Liver (tissue), 3 donors: ENCODE results near the gene PYGB.

Source experiments
- EGR1 ChIP-seq, 2 donors: IDR thresholded peaks; 2 replicates each; pipeline ENCODE4 v1.6.1; 2016 to 2018; ENCODE audit warnings: antibody characterized with exemption in 2 of 2, low read depth in 2 of 2
- FOXA2 ChIP-seq: IDR thresholded peaks from 2 replicates; pipeline ENCODE4 v1.6.1; 2016; ENCODE audit warnings: antibody characterized with exemption
- GABPA ChIP-seq, 2 donors: IDR thresholded peaks in 1 of 2; conservative IDR thresholded peaks in 1 of 2; 2 replicates each; pipeline ENCODE4 v1.6.1; 2016; ENCODE audit warnings: antibody characterized with exemption in 2 of 2, mild to moderate bottlenecking in 1 of 2, moderate library complexity in 1 of 2
- SP1 ChIP-seq: IDR thresholded peaks from 2 replicates; pipeline ENCODE4 v1.6.1; 2018; ENCODE audit warnings: antibody characterized with exemption, mild to moderate bottlenecking
- TAF1 ChIP-seq: conservative IDR thresholded peaks from 2 replicates; pipeline ENCODE4 v1.6.1; 2016; ENCODE audit warnings: antibody characterized with exemption, mild to moderate bottlenecking
- TF ChIP-seq, protein P1 (sequence below): fragments of 150-350 bp; IDR thresholded peaks from 2 replicates; pipeline ENCODE4 v1.5.1; 2017; ENCODE audit warnings: improper control_type of control experiment, low read depth, low read length; ENCODE audit not compliant: missing input control
- TF ChIP-seq, protein P2 (sequence below): IDR thresholded peaks from 2 replicates; pipeline ENCODE4 v1.6.1; 2016; ENCODE audit warnings: antibody characterized with exemption, mild to moderate bottlenecking
- TF ChIP-seq, protein P3 (sequence below): IDR thresholded peaks from 2 replicates; pipeline ENCODE4 v1.6.1; 2016; ENCODE audit warnings: antibody characterized with exemption
- donor health status: healthy.
- donor health status: healthy.

DNA sequence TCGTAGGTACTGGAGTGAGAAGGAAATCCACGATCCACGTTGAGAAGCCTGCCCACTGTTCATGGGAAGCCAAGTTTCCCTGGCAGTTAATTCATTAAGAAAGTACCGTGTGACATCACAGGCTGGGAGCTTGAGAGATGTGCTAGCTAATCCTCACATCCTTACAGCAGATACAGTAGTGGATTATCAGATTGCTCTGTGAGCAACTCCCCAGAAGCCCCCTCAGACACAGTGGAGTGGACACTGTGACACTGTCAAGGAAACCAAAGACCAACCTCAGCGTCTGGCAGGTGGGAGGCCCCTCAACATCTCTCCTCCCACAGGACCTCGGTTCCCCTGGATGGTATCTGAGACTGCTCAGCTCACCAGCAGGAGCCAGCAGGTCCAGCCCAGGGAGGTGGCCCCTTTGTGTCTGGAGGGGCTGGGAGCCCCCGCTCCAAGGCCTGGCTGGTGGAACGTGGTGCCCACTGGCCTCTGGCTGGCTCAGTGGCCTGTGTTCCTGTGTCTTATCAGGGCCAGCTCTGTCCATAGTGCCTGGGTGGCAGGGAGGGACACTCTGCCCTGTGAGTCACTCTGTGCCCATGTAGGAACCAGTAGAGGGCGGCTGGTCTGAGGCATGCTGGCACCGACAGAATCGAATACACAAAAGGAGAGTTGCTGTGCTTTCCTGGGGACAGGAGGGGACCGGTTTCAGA lies 7.2 kb downstream of the PYGB start:
- TF ChIP-seq, protein P1, sequence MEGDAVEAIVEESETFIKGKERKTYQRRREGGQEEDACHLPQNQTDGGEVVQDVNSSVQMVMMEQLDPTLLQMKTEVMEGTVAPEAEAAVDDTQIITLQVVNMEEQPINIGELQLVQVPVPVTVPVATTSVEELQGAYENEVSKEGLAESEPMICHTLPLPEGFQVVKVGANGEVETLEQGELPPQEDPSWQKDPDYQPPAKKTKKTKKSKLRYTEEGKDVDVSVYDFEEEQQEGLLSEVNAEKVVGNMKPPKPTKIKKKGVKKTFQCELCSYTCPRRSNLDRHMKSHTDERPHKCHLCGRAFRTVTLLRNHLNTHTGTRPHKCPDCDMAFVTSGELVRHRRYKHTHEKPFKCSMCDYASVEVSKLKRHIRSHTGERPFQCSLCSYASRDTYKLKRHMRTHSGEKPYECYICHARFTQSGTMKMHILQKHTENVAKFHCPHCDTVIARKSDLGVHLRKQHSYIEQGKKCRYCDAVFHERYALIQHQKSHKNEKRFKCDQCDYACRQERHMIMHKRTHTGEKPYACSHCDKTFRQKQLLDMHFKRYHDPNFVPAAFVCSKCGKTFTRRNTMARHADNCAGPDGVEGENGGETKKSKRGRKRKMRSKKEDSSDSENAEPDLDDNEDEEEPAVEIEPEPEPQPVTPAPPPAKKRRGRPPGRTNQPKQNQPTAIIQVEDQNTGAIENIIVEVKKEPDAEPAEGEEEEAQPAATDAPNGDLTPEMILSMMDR, result no peak
- TF ChIP-seq, protein P2, sequence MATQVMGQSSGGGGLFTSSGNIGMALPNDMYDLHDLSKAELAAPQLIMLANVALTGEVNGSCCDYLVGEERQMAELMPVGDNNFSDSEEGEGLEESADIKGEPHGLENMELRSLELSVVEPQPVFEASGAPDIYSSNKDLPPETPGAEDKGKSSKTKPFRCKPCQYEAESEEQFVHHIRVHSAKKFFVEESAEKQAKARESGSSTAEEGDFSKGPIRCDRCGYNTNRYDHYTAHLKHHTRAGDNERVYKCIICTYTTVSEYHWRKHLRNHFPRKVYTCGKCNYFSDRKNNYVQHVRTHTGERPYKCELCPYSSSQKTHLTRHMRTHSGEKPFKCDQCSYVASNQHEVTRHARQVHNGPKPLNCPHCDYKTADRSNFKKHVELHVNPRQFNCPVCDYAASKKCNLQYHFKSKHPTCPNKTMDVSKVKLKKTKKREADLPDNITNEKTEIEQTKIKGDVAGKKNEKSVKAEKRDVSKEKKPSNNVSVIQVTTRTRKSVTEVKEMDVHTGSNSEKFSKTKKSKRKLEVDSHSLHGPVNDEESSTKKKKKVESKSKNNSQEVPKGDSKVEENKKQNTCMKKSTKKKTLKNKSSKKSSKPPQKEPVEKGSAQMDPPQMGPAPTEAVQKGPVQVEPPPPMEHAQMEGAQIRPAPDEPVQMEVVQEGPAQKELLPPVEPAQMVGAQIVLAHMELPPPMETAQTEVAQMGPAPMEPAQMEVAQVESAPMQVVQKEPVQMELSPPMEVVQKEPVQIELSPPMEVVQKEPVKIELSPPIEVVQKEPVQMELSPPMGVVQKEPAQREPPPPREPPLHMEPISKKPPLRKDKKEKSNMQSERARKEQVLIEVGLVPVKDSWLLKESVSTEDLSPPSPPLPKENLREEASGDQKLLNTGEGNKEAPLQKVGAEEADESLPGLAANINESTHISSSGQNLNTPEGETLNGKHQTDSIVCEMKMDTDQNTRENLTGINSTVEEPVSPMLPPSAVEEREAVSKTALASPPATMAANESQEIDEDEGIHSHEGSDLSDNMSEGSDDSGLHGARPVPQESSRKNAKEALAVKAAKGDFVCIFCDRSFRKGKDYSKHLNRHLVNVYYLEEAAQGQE, result no peak
- TF ChIP-seq TAF1 (no peak), FOXA2 (no peak), GABPA (IDR thresholded peaks at IDR 0.05 in 1 of 2, conservative IDR thresholded peaks at IDR 0.05 in 1 of 2) (no peak), EGR1 (IDR thresholded peaks at IDR 0.05; ENCODE audit: low read depth in 2 of 2) (no peak), SP1 (no peak)
- TF ChIP-seq, protein P3, sequence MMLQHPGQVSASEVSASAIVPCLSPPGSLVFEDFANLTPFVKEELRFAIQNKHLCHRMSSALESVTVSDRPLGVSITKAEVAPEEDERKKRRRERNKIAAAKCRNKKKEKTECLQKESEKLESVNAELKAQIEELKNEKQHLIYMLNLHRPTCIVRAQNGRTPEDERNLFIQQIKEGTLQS, result no peak
